Measurements from ENCODE around the gene TMEM192.
"Not testable (repeated sequence)": the region's sequence is repeated elsewhere in the genome, so short reads cannot be mapped to it uniquely, and the experiment has no call there.

The TMEM192 gene

DNA sequence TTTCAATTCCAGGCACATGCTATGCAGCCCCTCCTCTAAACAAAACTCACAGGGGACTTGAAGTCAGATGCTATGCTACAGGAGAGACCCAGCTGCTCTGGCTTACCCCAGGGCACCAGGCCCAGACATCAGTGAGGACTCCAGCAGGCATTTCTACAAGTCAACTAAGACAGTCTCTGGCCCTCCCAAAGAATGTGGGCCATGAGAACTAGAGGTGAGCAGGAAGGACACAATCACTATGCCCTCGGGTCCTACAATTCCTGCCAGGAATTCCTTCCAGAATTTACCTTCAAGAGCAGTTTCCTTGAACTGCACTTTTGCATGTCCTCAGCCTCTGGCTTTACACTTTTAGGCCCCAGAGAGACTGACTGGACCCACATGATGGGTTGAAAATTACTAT, 17.4 kb downstream of the TMEM192 start:
- no peak for DNase-seq (ENCODE audit: extremely low read depth in 1 of 2, low read depth in 1 of 2)

DNA sequence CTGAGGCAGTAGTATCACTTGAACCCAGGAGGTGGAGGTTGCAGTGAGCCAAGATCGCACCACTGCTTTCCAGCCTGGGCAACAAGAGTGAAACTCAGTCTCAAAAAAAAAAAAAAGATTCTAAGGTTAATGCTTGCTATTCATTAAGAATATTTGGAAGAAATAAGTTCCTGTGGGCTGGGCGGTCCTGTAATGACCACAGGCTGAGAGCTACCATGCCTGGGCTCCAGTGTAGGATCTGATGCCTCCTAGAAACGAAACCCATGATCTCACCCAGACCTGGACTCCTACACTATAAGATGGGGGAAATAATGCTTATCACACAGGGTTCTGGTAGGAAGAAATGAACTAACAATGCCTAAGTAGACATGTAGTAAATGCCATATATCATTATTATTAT, 17.8 kb downstream of the TMEM192 start:
- no peak for DNase-seq (ENCODE audit: extremely low read depth in 1 of 2, low read depth in 1 of 2)

DNA sequence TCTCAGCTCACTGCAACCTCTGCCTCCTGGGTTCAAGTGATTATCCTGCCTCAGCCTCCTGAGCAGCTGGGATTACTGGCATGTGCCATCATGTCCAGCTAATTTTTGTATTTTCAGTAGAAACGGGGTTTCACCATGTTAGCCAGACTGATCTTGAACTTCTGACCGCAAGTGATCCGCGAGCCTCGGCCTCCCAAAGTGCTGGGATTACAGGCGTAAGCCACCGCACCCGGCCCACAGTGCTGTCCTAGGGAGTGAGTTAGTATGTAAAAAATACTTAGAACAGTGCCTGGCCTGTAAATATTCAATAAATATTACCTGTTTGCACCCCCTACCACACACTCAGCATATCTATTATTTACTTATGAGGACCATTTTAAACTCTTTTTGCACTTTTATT, 20.5 kb downstream of the TMEM192 start:
- not testable (repeated sequence) for DNase-seq (ENCODE audit: extremely low read depth in 1 of 2, low read depth in 1 of 2)

DNA sequence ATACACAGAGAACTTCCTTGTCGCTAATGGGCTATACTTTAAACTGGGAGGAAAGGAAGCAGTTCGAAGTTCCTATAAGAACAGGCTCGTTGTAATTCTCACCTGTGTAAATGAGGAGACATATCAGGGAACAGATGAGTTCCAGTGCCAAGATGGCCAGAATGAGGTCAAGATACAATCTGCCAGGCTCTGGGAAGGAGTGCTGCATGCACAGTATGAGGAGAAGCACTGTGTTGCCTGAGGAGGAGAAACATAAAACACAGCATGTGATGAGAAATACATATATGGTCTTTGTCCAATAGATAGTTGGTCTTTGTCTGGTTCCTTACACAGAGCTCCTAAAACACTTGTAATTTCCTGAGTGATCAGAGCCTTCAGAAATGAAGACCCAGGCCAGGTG, 24.3 kb downstream of the TMEM192 start:
- DNase-seq (ENCODE audit: extremely low read depth in 1 of 2, low read depth in 1 of 2), result no peak

DNA sequence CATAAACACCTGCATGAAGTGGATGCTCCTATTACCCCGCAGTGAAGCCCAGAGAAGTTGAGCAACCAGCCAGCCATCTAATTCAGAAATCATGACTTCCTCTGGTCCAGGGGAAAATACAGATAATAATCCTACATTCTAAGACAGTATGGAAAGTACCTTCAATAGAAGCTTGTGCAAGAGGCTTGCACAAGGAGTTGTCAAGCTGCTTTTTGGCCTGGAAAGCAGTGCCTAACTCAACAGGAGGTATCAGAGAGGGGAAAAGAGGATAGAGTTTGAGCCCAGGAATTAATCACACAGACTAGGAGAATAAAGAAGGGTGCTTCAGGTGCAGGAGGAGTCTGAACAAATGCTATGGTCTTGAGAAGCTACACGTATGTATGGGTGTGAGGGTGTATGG, 26.7 kb downstream of the TMEM192 start:
- no peak for DNase-seq (ENCODE audit: extremely low read depth in 1 of 2, low read depth in 1 of 2)

DNA sequence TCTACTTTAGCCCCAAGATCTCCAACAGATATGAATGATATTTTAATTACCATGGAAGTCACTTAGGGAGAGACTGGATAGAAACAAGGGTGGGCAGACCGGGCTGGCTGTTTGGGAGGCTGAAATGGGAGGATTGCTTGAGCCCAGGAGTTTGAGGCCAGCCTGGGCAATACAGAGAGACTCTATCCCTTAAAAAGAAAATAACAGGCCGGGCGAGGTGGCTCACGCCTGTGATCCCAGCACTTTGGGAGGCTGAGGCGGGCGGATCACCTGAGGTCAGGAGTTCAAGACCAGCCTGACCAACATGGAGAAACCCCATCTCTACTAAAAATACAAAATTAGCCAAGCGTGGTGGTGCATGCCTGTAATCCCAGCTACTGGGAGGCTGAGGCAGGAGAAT, 27.9 kb downstream of the TMEM192 start:
- DNase-seq (ENCODE audit: extremely low read depth in 1 of 2, low read depth in 1 of 2), result not testable (repeated sequence)

DNA sequence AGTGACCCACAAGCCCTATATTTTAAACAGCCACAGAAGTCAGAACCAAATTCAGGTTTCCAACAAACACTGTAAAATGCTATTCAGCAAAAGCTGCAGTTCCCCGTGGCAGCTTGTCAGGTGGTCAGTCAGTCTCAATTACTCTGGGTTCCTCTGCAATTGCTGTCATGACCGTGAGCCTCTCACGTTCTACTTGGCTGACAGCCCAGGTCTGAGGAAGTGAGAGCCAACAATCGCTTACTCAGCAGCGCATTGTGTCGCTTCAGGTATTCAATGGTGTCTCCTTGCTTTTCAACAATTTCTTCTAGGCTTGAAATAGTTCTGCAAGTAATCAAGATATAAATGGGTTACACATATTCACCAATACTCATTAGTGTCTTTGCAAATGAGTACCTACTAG, 33.2 kb downstream of the TMEM192 start:
- no peak for DNase-seq (ENCODE audit: extremely low read depth in 1 of 2, low read depth in 1 of 2)

DNA sequence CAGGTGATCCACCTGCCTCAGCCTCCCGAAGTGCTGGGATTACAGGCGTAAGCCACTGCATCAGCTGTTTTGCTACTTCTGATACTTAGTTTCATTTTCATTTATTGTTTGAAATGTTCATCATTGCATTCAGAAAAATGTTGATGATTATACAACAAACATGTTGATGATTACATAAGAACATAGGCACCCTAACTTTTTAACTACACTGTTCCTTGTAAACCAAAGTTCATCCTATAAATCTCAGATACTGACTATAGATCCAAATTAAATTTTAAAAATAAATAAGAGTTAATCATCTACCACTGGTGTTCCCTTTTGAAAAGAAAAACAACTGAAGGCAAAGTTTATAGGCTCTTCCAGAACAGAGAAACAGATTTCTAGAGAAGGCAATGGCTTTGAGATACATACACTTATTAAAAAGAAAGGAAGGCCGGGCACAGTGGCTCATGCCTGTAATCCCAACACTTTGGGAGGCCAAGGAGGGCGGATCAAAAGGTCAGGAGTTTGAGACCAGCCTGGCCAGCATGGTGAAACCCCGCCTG, 35.6 kb downstream of the TMEM192 start:
- DNase-seq (ENCODE audit: extremely low read depth in 1 of 2, low read depth in 1 of 2), result no peak

DNA sequence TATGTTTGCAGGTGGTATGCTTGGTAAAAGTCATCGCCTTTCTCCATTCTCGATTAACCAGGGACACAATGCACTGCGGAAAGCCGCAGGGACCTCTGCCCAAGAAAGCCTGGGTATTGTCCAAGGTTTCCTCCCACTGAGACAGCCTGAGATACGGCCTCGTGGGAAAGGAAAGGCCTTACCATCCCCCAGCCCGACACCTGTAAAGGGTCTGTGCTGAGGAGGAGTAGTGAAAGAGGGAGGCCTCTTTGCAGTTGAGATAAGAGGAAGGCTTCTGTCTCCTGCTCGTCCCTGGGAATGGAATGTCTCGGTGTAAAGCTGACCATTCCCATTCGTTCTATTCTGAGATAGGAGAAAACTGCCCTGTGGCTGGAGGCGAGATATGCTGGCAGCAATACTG, 39.3 kb downstream of the TMEM192 start:
- DNase-seq (ENCODE audit: extremely low read depth in 1 of 2, low read depth in 1 of 2), result not testable (repeated sequence)

DNA sequence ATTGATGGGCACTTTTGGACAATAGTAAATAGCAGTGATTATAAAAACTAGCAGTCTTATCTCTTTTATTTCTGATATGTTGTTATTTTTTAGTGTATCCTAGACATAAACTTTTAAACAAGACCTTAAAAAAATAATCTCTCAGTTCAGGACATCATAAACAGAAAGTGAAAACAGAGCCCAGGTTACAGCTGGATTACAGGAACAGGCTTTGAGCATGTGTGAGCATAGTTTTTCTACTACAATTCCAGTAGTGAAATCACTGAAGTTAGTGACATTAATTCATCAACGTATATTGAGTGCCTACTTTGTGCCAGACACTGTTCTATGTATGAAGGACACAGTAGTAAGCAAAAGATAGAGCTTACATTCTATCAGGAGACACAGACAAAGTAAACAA, 42.1 kb downstream of the TMEM192 start:
- no peak for DNase-seq (ENCODE audit: extremely low read depth in 1 of 2, low read depth in 1 of 2)

DNA sequence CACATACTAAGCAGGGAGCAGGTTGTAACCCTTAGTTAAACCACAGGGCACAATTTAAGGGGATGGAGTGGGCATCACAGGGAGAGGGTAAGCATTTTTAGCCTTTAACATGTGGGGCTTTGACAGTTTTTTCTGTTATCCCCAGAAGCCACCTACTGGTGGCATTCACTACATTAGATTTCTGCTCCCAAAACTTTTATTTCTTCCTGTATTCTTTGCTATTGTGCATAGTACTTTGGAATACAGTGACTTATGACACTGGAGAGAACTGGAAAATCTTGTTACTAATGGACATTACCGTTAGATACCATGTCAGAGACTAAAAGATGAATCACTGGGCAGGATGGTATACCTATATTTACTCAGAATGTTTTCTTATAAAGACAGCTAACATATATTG, 51.7 kb downstream of the TMEM192 start:
- DNase-seq (ENCODE audit: extremely low read depth in 1 of 2, low read depth in 1 of 2), result no peak

DNA sequence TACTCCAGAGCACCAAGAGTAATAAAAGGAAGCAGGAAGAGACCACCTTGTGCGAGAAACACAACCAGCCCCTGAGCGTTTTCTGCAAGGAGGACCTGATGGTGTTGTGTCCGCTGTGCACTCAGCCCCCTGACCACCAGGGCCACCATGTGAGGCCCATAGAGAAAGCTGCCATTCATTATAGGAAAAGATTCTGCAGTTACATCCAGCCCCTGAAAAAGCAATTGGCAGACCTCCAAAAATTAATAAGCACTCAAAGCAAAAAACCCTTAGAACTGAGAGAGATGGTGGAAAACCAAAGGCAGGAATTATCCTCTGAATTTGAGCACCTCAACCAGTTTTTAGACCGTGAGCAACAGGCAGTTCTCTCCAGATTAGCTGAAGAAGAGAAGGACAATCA, 53.3 kb downstream of the TMEM192 start:
- no peak for DNase-seq (ENCODE audit: extremely low read depth in 1 of 2, low read depth in 1 of 2)

DNA sequence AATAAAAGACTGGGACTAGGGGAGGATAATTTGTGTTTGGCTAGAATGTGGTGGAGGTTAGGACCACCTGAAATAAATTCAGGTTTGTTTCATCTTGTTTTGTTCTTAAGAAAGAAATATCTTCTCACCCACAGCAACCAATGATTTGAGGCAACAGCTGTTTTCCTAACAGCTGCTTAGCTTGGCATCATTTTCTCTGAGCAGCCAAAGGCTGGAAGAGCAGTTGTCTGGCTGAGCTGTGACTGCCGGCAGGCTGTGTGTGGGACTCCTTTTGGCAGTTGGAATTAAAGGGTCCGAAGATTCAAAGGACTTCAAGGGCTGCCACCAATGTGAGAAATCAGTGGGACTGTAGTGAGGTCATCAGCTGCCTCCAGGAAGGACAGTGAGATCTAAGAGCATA, 54.0 kb downstream of the TMEM192 start:
- DNase-seq (ENCODE audit: extremely low read depth in 1 of 2, low read depth in 1 of 2), result no peak

DNA sequence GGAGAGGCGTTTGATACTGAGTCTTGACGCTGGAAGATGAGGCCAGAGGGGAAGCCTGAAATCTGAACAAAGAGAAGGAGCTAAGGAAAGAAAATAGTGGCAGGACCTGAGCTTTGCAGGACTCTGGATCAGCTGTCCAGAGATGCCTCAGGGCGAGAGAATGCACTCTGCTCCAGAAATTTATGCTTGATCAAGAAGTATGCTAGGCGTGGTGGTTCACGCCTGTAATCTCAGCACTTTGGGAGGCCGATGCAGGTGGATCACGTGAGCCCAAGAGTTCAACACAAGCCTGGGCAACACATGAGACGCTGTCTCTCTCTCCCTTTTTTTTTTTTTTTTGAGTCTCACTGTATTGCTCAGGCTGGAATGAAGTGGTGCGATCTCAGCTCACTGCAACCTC, 57.1 kb downstream of the TMEM192 start:
- no peak for DNase-seq (ENCODE audit: extremely low read depth in 1 of 2, low read depth in 1 of 2)

DNA sequence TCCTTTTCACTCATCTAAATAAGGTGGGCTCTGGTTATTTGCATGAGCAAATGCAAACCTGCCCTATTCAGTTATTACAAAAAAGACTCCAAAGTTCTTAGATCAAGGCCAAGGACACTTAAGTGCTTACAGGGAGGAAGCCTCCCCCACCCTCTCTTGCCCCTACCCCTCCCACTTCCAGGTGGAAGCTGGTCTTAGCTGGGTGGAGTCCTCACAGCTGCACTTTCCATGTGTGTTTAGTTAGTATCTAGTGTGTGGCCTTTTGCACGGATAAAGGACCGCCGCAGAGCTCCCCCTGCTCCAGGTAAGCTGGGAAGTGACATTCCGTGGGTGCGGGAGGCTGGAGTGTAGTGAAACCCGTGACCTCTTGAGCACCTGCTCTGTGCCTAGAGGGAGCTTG, 59.0 kb downstream of the TMEM192 start, which contains the start of gene TRIM75:
Gene TRIM75, plus strand, starts transcription at position 222 of the 400 bp plus-strand sequence. CDS start 5,282 bp downstream, outside the sequence.
- no peak for DNase-seq (ENCODE audit: extremely low read depth in 1 of 2, low read depth in 1 of 2)

DNA sequence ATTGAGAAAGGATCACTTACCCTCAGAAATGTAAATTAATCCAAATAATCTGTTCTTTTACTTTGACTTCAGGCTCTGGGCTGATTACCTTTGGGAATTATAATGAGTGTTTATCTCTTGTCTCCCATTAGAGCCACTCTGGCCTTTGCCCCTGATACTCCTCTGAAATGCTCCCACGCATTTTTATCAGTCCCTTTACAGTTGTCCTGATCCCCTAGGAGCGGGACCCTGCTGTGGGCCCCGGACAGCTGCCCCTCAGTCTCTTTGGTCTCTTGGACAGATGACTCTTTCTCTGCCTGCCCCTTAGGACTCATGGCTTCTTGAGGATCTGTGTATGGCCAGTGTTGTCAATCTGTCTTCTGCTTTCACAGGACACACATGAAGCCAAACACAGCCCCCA, 60.0 kb downstream of the TMEM192 start:
- DNase-seq (ENCODE audit: extremely low read depth in 1 of 2, low read depth in 1 of 2), result no peak

DNA sequence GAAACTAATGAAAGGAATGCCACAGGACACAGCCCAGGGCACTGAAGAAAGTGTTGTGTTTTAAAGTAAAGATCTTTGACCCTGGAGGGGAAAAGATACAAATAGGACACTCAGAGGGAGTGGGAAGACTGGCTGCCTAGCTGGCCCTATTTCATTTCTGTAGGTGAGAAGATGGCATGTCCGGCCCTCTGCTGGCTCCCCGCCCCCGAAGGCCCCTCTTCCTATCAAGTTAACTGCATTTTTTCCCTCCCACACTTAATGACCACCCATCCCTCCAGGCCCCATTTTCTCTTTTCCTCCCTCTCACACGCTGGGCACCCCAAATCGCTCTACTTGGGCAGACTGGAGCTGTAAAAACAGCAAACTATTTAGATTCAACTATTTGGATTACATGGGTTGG, 64.5 kb downstream of the TMEM192 start:
- no peak for DNase-seq (ENCODE audit: extremely low read depth in 1 of 2, low read depth in 1 of 2)

DNA sequence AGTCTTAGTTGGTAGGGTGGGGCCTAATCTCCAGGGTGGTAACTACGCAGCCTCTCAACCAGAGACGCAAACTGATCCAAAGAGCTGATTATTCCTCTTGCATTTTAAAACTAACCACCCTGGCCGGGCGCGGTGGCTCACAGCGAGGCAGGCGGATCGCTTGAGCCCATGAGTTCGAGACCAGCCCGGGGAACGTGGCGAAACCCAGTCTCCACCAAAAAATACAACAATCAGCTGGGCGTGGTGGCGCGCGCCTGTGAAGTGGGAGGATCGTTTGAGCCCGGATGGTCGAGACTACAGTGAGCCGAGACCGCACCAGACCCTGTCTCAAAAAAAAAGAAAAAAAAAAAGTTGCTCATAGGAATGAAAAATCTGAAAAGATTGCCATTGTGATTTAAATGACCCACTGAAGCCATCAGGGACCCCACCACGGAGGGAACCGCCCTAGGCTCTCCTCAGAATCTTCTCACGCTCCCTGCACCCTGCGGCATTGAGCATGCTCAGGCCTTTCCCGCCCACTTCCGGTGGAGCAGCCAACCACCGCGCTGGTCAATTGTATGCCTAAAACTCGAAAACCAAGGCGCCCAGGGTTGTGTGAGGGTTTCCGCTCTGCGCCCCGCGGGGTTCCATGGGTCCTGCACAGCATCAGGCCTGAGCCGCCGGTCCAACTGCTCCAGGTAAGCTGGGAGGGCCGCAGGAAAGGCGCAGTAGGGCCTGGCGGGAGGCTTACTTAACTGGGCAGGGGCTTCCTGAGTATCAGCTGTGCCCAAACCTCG, 81.0 kb downstream of the TMEM192 start, which contains the start of gene TRIM60:
Gene TRIM60, plus strand, starts transcription at position 564 of the 776 bp plus-strand sequence. CDS start 8,074 bp downstream, outside the sequence.
- no peak for DNase-seq (ENCODE audit: extremely low read depth in 1 of 2, low read depth in 1 of 2)

DNA sequence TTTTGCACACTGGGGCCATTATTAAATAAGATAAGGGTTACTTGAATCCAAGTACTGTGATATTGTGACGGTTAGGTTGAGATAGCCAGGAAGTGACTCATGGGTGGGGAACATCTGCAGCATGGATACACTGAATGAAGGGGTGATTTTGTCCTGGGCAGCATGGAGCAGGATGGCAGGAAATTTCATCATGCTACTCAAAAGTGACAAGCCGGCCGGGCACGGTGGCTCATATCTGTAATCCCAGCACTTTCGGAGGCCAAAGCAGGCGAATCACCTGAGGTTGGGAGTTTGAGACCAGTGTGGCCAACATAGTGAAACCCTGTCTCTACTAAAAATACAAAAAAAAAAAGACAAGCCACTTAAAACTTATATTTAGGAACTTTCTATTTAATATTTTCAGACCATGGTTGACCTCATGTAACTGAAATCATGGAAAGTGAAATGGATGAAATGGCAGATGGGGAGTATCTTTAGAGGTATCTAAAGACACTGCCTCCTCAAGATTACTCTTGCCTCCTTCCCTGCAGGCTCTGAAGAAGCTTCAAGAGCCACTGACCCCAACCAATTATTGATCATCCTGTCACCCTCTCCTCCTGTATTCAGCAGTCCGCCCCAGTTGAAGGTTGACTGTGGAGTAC, 84.8 kb downstream of the TMEM192 start:
- no peak for DNase-seq (ENCODE audit: extremely low read depth in 1 of 2, low read depth in 1 of 2)

DNA sequence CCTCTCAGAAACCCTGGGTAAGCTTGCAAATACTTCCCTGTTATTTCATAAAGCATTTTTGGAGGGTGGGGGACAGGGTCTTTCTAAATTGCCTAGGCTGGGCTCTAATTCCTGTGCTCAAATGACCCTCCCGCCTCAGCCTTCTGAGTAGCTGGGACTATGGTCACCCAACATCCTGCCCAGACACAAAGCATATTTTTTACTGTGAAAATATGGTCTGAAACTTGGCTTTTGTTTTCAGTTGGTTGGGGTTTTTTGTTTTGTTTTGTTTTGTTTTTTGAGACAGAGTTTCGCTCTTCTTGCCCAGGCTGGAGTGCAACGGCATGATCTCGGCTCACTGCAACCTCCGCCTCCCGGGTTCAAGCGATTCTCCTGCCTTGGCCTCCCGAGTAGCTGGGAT, 86.9 kb downstream of the TMEM192 start:
- DNase-seq (ENCODE audit: extremely low read depth in 1 of 2, low read depth in 1 of 2), result not testable (repeated sequence)

Measured in activated CD8-positive, alpha-beta memory T cell treated with anti-CD3 and anti-CD28 coated beads for 1 hour (primary cell).